Mammary epithelial cell (primary cell): Measurements from ENCODE around the gene DHX30.

Experiments
- EZH2 ChIP-seq: IDR thresholded peaks from 2 replicates; pipeline ENCODE4 v1.6.1; 2012; ENCODE audit warnings: low read length, inconsistent platforms, borderline replicate concordance
- TF ChIP-seq, protein P1 (sequence below), 2 donors: IDR thresholded peaks in 1 of 2; conservative IDR thresholded peaks in 1 of 2; 2 replicates each; pipeline ENCODE4 v1.5.1; 2011 to 2012; ENCODE audit warnings: inconsistent platforms in 2 of 2, low read length in 2 of 2, mild to moderate bottlenecking in 2 of 2, control low read depth in 1 of 2, low read depth in 1 of 2; ENCODE audit not compliant: insufficient read depth in 1 of 2; ENCODE audit errors: extremely low read depth in 1 of 2

DNA sequence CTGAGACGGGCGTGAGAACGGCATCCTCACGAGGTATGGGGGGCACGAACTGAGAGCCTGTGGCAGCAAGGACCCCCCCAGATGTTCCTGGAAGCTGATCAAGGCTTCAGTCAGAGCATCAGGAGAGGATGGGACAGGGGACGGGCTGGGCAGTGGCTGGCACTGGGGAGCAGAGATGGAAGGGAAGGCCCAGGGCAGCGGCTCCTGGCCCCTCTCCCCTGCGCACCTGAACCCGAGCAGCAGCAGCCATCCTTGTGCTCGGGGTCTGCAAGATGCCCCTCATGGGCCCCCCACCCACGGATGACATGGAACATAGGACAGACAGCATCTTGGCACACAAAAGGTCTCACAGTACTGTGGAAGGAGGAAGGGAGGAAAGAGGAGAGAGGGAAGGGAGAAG, 51.3 kb downstream of the DHX30 start:
- TF ChIP-seq, protein P1, sequence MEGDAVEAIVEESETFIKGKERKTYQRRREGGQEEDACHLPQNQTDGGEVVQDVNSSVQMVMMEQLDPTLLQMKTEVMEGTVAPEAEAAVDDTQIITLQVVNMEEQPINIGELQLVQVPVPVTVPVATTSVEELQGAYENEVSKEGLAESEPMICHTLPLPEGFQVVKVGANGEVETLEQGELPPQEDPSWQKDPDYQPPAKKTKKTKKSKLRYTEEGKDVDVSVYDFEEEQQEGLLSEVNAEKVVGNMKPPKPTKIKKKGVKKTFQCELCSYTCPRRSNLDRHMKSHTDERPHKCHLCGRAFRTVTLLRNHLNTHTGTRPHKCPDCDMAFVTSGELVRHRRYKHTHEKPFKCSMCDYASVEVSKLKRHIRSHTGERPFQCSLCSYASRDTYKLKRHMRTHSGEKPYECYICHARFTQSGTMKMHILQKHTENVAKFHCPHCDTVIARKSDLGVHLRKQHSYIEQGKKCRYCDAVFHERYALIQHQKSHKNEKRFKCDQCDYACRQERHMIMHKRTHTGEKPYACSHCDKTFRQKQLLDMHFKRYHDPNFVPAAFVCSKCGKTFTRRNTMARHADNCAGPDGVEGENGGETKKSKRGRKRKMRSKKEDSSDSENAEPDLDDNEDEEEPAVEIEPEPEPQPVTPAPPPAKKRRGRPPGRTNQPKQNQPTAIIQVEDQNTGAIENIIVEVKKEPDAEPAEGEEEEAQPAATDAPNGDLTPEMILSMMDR (conservative IDR thresholded peaks at IDR 0.05 in 1 of 2, IDR thresholded peaks at IDR 0.05 in 1 of 2; ENCODE audit: extremely low read depth in 1 of 2, insufficient read depth in 1 of 2, low read depth in 1 of 2, low read length in 2 of 2) = no peak
- TF ChIP-seq EZH2 = no peak
